CD14-positive monocyte (primary cell): Measurements from ENCODE around the gene SPTLC1. TPM values are rescaled to one million over a fixed set of nuclear protein-coding genes. Genes with fewer than 3 reads are reported as not detected.

Source experiments
- DNase-seq, 3 donors: peaks; one replicate each; pipeline ENCODE4 v3.0.0-alpha.2; 2011 to 2022
- H2AFZ ChIP-seq: 2 replicates; pipeline ENCODE4 v1.6.0; 2012; ENCODE audit warnings: mild to moderate bottlenecking, low read depth, low read length, inconsistent platforms; ENCODE audit not compliant: insufficient read depth, poor library complexity, severe bottlenecking
- H3K27ac ChIP-seq, 2 donors: 1 replicate in 1 of 2; 2 replicates in 1 of 2; pipeline ENCODE4 v1.5.1; 2012 to 2013; ENCODE audit warnings: low read length in 2 of 2, control low read depth in 1 of 2, inconsistent platforms in 1 of 2, low read depth in 1 of 2, mild to moderate bottlenecking in 1 of 2
- H3K27me3 ChIP-seq, 2 donors: one replicate each; pipeline versions ENCODE4 v1.6.0 to v1.6.1; 2011 to 2013; ENCODE audit warnings: low read length in 2 of 2; ENCODE audit not compliant: control insufficient read depth in 2 of 2, insufficient read depth in 2 of 2
- H3K36me3 ChIP-seq, 2 donors: replicated peaks in 1 of 2; 1 replicate in 1 of 2; 2 replicates in 1 of 2; pipeline versions ENCODE4 v1.5.1 to v1.6.1; 2012 to 2013; ENCODE audit warnings: low read length in 2 of 2, control low read depth in 1 of 2, inconsistent platforms in 1 of 2, mild to moderate bottlenecking in 1 of 2; ENCODE audit not compliant: insufficient read depth in 2 of 2, control insufficient read depth in 1 of 2
- H3K4me1 ChIP-seq, 2 donors: 1 replicate in 1 of 2; 2 replicates in 1 of 2; pipeline versions ENCODE4 v1.5.1 to v1.6.1; 2012 to 2013; ENCODE audit warnings: low read length in 2 of 2, control low read depth in 1 of 2, inconsistent platforms in 1 of 2, mild to moderate bottlenecking in 1 of 2, moderate library complexity in 1 of 2; ENCODE audit not compliant: insufficient read depth in 2 of 2, control insufficient read depth in 1 of 2
- H3K4me2 ChIP-seq: replicated peaks from 2 replicates; pipeline ENCODE3; 2012; ENCODE audit warnings: low read length, moderate library complexity, mild to moderate bottlenecking; ENCODE audit not compliant: poor library complexity, severe bottlenecking; ENCODE audit errors: extremely low read depth
- H3K4me3 ChIP-seq, 3 experiments: fragments of 200-600 bp in 1 of 3; sonication (generic) in 1 of 3; replicated peaks in 1 of 3; 1 replicate in 2 of 3; 2 replicates in 1 of 3; pipeline ENCODE4 v1.5.1; 2011 to 2013; ENCODE audit warnings: low read length in 3 of 3, mild to moderate bottlenecking in 3 of 3, control low read depth in 2 of 3, low read depth in 2 of 3, inconsistent platforms in 1 of 3, moderate library complexity in 1 of 3
- H3K79me2 ChIP-seq: 2 replicates; pipeline ENCODE4 v1.6.0; 2012; ENCODE audit warnings: mild to moderate bottlenecking, control low read depth, inconsistent platforms, low read length, moderate library complexity; ENCODE audit not compliant: insufficient read depth
- H3K9ac ChIP-seq: 2 replicates; pipeline ENCODE4 v1.6.0; 2017; ENCODE audit warnings: low read length, mild to moderate bottlenecking; ENCODE audit not compliant: insufficient read depth, poor library complexity, severe bottlenecking
- H3K9me3 ChIP-seq, 2 donors: replicated peaks in 1 of 2; 1 replicate in 1 of 2; 2 replicates in 1 of 2; pipeline versions ENCODE4 v1.5.1 to v1.6.1; 2012 to 2013; ENCODE audit warnings: low read length in 2 of 2, control low read depth in 1 of 2; ENCODE audit not compliant: control insufficient read depth in 1 of 2, insufficient read depth in 1 of 2
- H4K20me1 ChIP-seq: 2 replicates; pipeline ENCODE4 v1.6.0; 2012; ENCODE audit warnings: mild to moderate bottlenecking, low read length, control low read depth, moderate library complexity; ENCODE audit not compliant: insufficient read depth
- H3K27ac Mint-ChIP-seq, 7 donors: one replicate each; pipeline ENCODE4 v1.8.0; 2020; ENCODE audit warnings: mild to moderate bottlenecking in 7 of 7, mixed read lengths in 7 of 7, moderate library complexity in 6 of 7, inconsistent platforms in 2 of 7
- H3K27me3 Mint-ChIP-seq, 3 donors: one replicate each; pipeline ENCODE4 v1.8.0; 2021 to 2022; ENCODE audit warnings: low read depth in 3 of 3, mild to moderate bottlenecking in 3 of 3, mixed read lengths in 3 of 3, moderate library complexity in 3 of 3, inconsistent platforms in 1 of 3
- H3K36me3 Mint-ChIP-seq, 2 donors: one replicate each; pipeline ENCODE4 v1.8.0; 2020; ENCODE audit warnings: mixed read lengths in 2 of 2, inconsistent platforms in 1 of 2, mild to moderate bottlenecking in 1 of 2
- H3K4me1 Mint-ChIP-seq: one replicate; pipeline ENCODE4 v1.8.0; 2020; ENCODE audit warnings: mild to moderate bottlenecking, mixed read lengths
- H3K4me3 Mint-ChIP-seq, 2 donors: one replicate each; pipeline ENCODE4 v1.8.0; 2020; ENCODE audit warnings: mild to moderate bottlenecking in 2 of 2, mixed read lengths in 2 of 2, moderate library complexity in 1 of 2
- H3K9me3 Mint-ChIP-seq, 7 donors: one replicate each; pipeline ENCODE4 v1.8.0; 2020 to 2022; ENCODE audit warnings: mixed read lengths in 7 of 7, mild to moderate bottlenecking in 6 of 7, moderate library complexity in 6 of 7, inconsistent platforms in 2 of 7
- CTCF ChIP-seq: fragments of 200-600 bp; IDR thresholded peaks from one replicate; pipeline ENCODE4 v1.8.0; 2022; ENCODE audit warnings: antibody characterized with exemption, mild to moderate bottlenecking
- WGBS: methylation state at CpG from one replicate; pipeline ENCODE4 v1.1.5; 2013; ENCODE audit warnings: missing lambda C conversion rate; ENCODE audit not compliant: insufficient coverage; 5-methylcytosine and 5-hydroxymethylcytosine counted together
- intact Hi-C, 2 donors: fragments of 100-400 bp; cut with micrococcal nuclease; formaldehyde crosslinking; loops; one replicate each; pipeline versions ENCODE4 v1.15.0 to v1.15.1; 2023
- polyA plus RNA-seq, 3 donors: library from polyadenylated mRNA; depleted of rRNA in 1 of 3; unstranded in 2 of 3; stranded (reverse) in 1 of 3; fragments of 300-500 nt in 2 of 3; fragments of >200 nt in 1 of 3; fragmentation: Illumina TruSeq in 2 of 3; gene quantifications; 1 replicate in 2 of 3; 2 replicates in 1 of 3; pipeline ENCODE4 v1.2.3, GENCODE V29; 2012 to 2021

Gene SPTLC1
- polyA plus RNA-seq, 3 donors, result 37.4 to 92.4 (median 80.0) TPM

GRCh38 chr9:92122061-92122460, 6.8 kb upstream of the SPTLC1 start:
- H2AFZ ChIP-seq, result no peak overlapping the region
- intact Hi-C loops, result no loop called here
- H3K9ac ChIP-seq, result no peak overlapping the region
- H3K27ac ChIP-seq, result no peak overlapping the region
- TF ChIP-seq CTCF, result no peak
- peaks cover 27% of the 10 kb centered on the region for H3K4me1 Mint-ChIP-seq
- H3K4me2 ChIP-seq, result no peak overlapping the region
- WGBS, result no CpG with 5 or more reads among the region's 1 CpG
- H4K20me1 ChIP-seq, result no peaks in the 10 kb centered on the region
- peaks cover 4 to 17% (median 15%) of the 10 kb centered on the region in 7 donors for H3K9me3 Mint-ChIP-seq
- no peaks in the 10 kb centered on the region for H3K36me3 ChIP-seq
- no peaks in the 10 kb centered on the region for H3K79me2 ChIP-seq
- H3K9me3 ChIP-seq, result no peaks in the 10 kb centered on the region
- peaks cover 25 to 33% of the 10 kb centered on the region in 2 donors for H3K4me1 ChIP-seq
- no peak for DNase-seq
- no peaks in the 10 kb centered on the region for H3K27me3 ChIP-seq
- H3K27me3 Mint-ChIP-seq, result peaks cover 0 to 7% (median 6%) of the 10 kb centered on the region in 3 donors
- H3K27ac Mint-ChIP-seq, result no peak overlapping the region
- H3K4me3 ChIP-seq, result no peak overlapping the region
- no peaks in the 10 kb centered on the region for H3K36me3 Mint-ChIP-seq
- H3K4me3 Mint-ChIP-seq, result no peak overlapping the region

GRCh38 chr9:92121265-92121664, 6.1 kb upstream of the SPTLC1 start:
- H3K9me3 Mint-ChIP-seq, result peaks cover 4 to 17% (median 11%) of the 10 kb centered on the region in 7 donors
- Histone ChIP-seq H3K79me2 (no peaks in the 10 kb centered on the region), H3K4me1 (peaks cover 25 to 33% of the 10 kb centered on the region in 2 donors), H4K20me1 (no peaks in the 10 kb centered on the region), H3K4me2 (no peak overlapping the region), H3K9ac (no peak overlapping the region), H3K27me3 (no peaks in the 10 kb centered on the region), H3K27ac (peak overlapping the region in 1 of 2 donors; percentile 80), H3K9me3 (no peaks in the 10 kb centered on the region), H2AFZ (no peak overlapping the region), H3K36me3 (no peaks in the 10 kb centered on the region), H3K4me3 (no peak overlapping the region)
- H3K4me1 Mint-ChIP-seq, result peaks cover 27% of the 10 kb centered on the region
- WGBS, result 100% methylated on average over 1 of the region's 1 CpG
- DNase-seq, result no peak
- TF ChIP-seq CTCF, result no peak
- no peaks in the 10 kb centered on the region for H3K36me3 Mint-ChIP-seq
- peak overlapping the region in 3 of 7 donors; percentile 13 to 93 (median 79) for H3K27ac Mint-ChIP-seq
- intact Hi-C loops, result no loop called here
- no peak overlapping the region for H3K4me3 Mint-ChIP-seq
- peaks cover 0 to 6% (median 3%) of the 10 kb centered on the region in 3 donors for H3K27me3 Mint-ChIP-seq
